ENCODE measurements around the gene GGT6.

Gene GGT6

DNA sequence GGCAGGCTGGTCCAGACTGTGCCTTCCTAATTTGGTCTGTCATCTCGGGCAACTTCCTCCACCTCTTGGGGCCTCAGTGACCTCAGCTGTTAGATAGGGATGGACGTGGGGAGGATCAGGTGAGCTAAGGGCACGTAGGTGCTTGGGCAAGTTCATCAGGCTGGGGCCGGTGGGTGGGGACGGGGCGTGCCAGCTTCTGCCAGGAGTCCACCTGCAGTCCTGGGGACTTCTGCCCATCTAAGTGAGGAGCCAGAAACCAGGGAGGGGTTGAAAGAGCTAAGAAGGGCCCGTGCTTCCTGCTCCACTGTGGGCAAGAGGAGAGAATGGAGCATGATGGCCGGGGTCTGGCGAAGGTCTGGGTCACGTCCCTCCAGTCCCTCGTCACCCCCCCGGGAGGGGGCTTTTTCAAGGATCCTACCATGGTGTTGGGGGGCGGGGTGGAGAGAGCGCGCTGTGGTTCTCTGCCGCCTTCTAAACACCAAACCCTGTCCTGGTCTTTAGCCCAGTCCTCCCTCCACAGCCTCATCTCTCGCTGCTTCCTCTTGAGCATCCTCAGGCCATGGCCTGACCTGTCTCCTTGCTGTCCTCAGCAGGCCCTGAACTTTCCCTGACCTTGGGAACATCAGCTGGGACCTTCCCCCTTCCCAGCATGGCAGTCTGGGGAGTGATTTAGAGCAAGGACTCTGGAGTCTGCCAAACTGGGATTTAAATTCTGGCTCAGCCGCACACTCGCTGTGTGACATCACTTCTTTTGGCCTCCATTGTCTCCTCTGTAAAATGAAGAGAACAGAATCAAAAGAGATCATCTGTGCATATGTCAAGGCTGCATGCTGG, 40.1 kb downstream of the GGT6 start:
- no peak for DNase-seq (ENCODE audit: low read depth)

DNA sequence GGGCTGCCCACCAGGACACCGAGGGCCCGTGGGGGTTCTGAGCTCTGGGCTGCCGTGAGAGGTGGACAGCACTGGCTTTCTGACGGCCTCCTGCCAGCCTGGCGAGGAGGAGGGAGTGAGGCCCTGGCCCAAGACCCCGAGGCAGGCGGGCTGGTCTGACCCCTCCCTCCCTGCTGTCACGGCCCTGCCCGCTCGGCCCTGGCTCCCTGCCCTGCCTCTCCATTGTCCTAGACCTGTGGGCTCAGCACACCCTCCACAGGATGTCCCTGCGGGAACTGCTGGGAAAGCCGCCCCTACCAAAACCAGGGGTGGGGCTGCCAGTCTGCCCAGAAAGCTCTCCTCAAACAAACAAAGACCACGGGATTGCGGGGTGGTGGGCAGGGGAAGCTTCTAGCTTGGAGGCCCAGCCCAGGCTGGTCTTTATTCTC, 41.0 kb downstream of the GGT6 start:
- no peak for DNase-seq (ENCODE audit: low read depth)

GRCh38 chr17:4518901-4519300, 41.5 kb downstream of the GGT6 start:
- DNase-seq (ENCODE audit: low read depth): no peak

- DNase-seq (ENCODE audit: low read depth): no peak
These were observed 43.6 kb downstream of the GGT6 start for GRCh38 chr17:4516735-4517134.

GRCh38 chr17:4515501-4515900, 44.9 kb downstream of the GGT6 start:
- no peak for DNase-seq (ENCODE audit: low read depth)

GRCh38 chr17:4514779-4515178, 45.6 kb downstream of the GGT6 start:
- no peak for DNase-seq (ENCODE audit: low read depth)

- no peak for DNase-seq (ENCODE audit: low read depth)
These were observed 46.2 kb downstream of the GGT6 start for GRCh38 chr17:4514206-4514605.

GRCh38 chr17:4513113-4514032, 47.0 kb downstream of the GGT6 start:
- no peak for DNase-seq (ENCODE audit: low read depth)

DNA sequence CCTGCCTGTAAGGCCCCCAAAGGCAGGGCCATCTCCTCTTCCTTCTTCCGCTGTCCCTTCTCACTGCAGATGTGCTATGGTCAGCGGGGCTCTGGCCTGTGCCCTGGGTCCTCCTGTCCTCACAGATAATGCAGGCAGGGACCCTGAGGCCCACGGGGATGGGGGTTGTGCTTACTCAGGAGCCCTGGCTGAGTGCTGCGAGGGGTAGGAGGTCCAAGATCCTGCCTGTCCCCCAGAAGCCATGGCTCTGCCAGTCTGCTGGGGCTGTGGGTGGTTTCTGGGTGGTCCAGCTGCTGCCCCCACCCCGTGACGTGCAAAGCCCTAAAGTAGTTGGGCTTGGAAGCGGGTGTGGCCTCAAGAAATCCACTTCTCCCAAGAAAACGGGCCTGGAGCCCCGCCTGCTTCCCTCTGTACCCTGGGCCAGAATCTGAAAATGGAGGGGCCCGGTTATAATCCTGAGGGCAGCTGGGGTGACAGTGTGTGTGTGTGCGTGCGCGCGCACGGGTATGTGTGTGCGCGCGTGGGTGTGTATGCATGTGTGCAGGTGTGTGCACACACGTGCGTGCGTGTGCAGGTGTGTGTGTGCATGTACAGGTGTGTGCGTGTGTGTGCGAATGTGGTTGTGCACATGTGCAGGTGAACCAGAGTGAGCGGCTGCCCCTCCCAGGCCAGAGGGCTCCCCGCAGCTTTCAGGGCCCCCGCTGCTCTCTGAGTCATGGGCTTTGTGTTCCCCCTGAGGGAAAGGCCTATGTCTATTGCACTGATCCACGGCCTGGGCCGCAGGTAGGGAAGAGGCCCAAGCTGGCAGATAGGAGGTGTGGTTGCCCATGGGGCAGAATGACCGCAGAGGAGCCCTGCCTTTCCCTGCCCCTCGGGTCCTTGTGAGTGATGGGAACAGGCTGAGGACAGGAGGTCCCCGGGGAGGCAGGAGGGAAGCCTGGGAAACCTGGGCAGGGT, 47.9 kb downstream of the GGT6 start:
- DNase-seq (ENCODE audit: low read depth): no peak

GRCh38 chr17:4511199-4511932, 49.0 kb downstream of the GGT6 start:
- DNase-seq (ENCODE audit: low read depth): no peak

GRCh38 chr17:4510618-4510941, 49.8 kb downstream of the GGT6 start:
- DNase-seq (ENCODE audit: low read depth): no peak

GRCh38 chr17:4509923-4510617, 50.3 kb downstream of the GGT6 start:
- DNase-seq (ENCODE audit: low read depth): no peak

DNA sequence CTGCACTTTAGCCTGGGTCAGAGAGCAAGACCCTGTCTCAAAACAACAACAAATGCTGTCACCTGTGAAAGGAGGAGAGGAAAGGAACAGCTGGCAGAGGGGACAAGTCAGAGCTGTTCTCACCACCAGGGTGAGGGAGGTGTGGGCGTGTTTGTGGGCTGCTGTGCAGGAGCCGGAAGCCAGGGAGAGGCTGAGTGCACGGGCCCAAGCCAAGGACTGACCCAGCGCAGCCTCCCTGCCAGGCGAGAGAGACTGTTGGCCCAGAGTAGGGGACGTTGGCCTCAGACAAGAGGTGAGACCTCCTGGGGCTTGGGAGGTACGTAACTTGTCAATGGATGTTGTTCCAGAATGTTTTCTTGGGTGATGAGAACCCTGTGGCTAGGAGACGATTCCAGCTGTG, 51.0 kb downstream of the GGT6 start:
- no peak for DNase-seq (ENCODE audit: low read depth)

DNA sequence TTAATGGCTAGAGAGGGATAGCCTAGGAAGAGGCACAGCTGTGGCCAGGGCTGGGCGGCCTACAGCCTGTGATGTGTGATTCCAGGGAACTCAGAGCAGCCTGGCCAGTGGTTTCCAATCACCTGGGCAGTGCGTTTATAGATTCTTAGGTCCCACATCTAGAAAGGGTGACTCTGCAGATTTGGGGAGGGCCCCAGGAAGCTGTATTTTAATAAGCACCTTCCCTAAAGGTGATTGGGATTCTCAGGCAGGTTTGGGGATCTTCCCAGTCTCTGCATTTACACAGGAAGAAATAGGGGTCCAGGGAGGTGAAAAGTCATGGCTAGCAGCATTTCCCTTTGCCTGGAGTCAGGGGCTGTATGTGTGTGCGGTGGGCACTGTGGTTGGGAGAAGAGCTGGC, 52.2 kb downstream of the GGT6 start:
- no peak for DNase-seq (ENCODE audit: low read depth)

- DNase-seq (ENCODE audit: low read depth): no peak
These were observed 52.8 kb downstream of the GGT6 start for GRCh38 chr17:4507361-4508111.

Measured in stimulated activated CD8-positive, alpha-beta memory T cell treated with anti-CD3 and anti-CD28 coated beads, Interleukin-4, amount 100 ng/mL, for 24 hours (primary cell).